Smooth muscle cell (in vitro differentiated cells): ENCODE data around the gene KNCN. TPM values are rescaled to one million over a fixed set of nuclear protein-coding genes. Genes with fewer than 3 reads are reported as not detected.

Source experiments
- DNase-seq: peaks from one replicate; lab custom pipeline; 2025; ENCODE audit not compliant: unreplicated experiment; lab: John Stamatoyannopoulos, UW
- H2AFZ ChIP-seq: fragments of 200-600 bp; sonication (generic); 2 replicates; pipeline ENCODE4 v1.6.0; 2016; ENCODE audit warnings: antibody characterized with exemption, low read depth, mild to moderate bottlenecking
- H3F3A ChIP-seq: fragments of 200-600 bp; sonication (generic); 2 replicates; pipeline ENCODE4 v1.6.0; 2017; ENCODE audit warnings: antibody characterized with exemption, low read depth
- H3K27ac ChIP-seq: fragments of 200-600 bp; sonication (generic); 2 replicates; pipeline ENCODE4 v1.5.1; 2016; ENCODE audit warnings: low read depth, mild to moderate bottlenecking
- H3K27me3 ChIP-seq: fragments of 200-600 bp; sonication (generic); 2 replicates; pipeline ENCODE4 v1.6.1; 2016; ENCODE audit warnings: low read depth, mild to moderate bottlenecking
- H3K36me3 ChIP-seq: fragments of 200-600 bp; sonication (generic); 2 replicates; pipeline ENCODE4 v1.5.1; 2016; ENCODE audit warnings: low read depth
- H3K4me1 ChIP-seq: fragments of 200-600 bp; sonication (generic); 2 replicates; pipeline ENCODE4 v1.5.1; 2016; ENCODE audit warnings: low read depth
- H3K4me2 ChIP-seq: fragments of 200-600 bp; sonication (generic); 2 replicates; pipeline ENCODE4 v1.6.0; 2016; ENCODE audit warnings: mild to moderate bottlenecking
- H3K4me3 ChIP-seq: fragments of 200-600 bp; sonication (generic); 2 replicates; pipeline ENCODE4 v1.5.1; 2016; ENCODE audit warnings: mild to moderate bottlenecking
- H3K79me2 ChIP-seq: fragments of 200-600 bp; sonication (generic); 2 replicates; pipeline ENCODE4 v1.6.0; 2016; ENCODE audit warnings: low read depth, mild to moderate bottlenecking
- H3K9ac ChIP-seq: fragments of 200-600 bp; sonication (generic); 2 replicates; pipeline ENCODE4 v1.6.0; 2016; ENCODE audit warnings: low read depth
- H3K9me3 ChIP-seq: fragments of 200-600 bp; sonication (generic); replicated peaks from 2 replicates; pipeline ENCODE4 v1.5.1; 2016; ENCODE audit warnings: low read depth
- H4K20me1 ChIP-seq: fragments of 200-600 bp; sonication (generic); 2 replicates; pipeline ENCODE4 v1.6.0; 2016; ENCODE audit warnings: low read depth
- WGBS: methylation state at CpG from one replicate; pipeline ENCODE4 v1.1.7; 2016; ENCODE audit warnings: low lambda C conversion rate; 5-methylcytosine and 5-hydroxymethylcytosine counted together
- polyA plus RNA-seq: library from polyadenylated mRNA; unstranded; fragments of >200 nt; fragmentation: Nextera tagmentation; extraction: Ambion mirVana; gene quantifications from 2 replicates; pipeline ENCODE4 v1.2.1, GENCODE V29; 2016
- total RNA-seq: library from RNA; depleted of rRNA; stranded (reverse); fragments of >200 nt; gene quantifications from 2 replicates; pipeline ENCODE4 v1.2.3, GENCODE V29; 2014
- TF ChIP-seq, protein P1 (sequence below): fragments of 200-600 bp; sonication (generic); IDR thresholded peaks from 2 replicates; pipeline ENCODE4 v1.5.1; 2017; ENCODE audit warnings: borderline replicate concordance, mild to moderate bottlenecking, antibody characterized with exemption; ENCODE audit not compliant: insufficient read depth, poor library complexity, severe bottlenecking

The KNCN gene
- total and polyA plus RNA-seq, 2 experiments from 2014 or later, result not detected

DNA sequence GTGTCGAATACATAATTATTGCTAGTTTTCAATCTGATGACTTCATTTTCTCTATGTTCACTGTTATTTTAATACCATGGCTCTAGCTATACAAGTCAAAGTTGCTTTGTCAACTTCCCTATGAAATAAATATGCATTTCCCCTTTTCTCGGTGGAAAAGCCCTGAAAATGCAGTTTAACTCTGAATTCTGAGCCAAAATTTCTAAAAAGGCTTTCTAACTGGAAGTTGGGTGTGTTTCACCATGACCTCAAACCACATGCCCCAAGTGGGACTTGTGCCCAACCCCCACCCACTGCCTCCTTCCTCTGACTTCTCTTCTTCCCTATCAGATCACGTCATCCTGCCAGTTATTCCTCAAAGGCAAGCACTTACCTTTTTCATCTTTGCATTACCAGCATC, 43.7 kb upstream of the KNCN start:
- no peak overlapping the region for H3K27ac ChIP-seq
- no peaks in the 10 kb centered on the region for H3F3A ChIP-seq
- H3K9ac ChIP-seq, result no peak overlapping the region
- H4K20me1 ChIP-seq, result peaks cover 25% of the 10 kb centered on the region
- no peaks in the 10 kb centered on the region for H3K27me3 ChIP-seq
- no peak overlapping the region for H3K4me3 ChIP-seq
- no peaks in the 10 kb centered on the region for H3K36me3 ChIP-seq
- no peak for DNase-seq
- H3K4me1 ChIP-seq, result no peaks in the 10 kb centered on the region
- no peaks in the 10 kb centered on the region for H3K79me2 ChIP-seq
- TF ChIP-seq, protein P1, sequence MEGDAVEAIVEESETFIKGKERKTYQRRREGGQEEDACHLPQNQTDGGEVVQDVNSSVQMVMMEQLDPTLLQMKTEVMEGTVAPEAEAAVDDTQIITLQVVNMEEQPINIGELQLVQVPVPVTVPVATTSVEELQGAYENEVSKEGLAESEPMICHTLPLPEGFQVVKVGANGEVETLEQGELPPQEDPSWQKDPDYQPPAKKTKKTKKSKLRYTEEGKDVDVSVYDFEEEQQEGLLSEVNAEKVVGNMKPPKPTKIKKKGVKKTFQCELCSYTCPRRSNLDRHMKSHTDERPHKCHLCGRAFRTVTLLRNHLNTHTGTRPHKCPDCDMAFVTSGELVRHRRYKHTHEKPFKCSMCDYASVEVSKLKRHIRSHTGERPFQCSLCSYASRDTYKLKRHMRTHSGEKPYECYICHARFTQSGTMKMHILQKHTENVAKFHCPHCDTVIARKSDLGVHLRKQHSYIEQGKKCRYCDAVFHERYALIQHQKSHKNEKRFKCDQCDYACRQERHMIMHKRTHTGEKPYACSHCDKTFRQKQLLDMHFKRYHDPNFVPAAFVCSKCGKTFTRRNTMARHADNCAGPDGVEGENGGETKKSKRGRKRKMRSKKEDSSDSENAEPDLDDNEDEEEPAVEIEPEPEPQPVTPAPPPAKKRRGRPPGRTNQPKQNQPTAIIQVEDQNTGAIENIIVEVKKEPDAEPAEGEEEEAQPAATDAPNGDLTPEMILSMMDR, result no peak
- no peaks in the 10 kb centered on the region for H3K9me3 ChIP-seq
- WGBS, result 93% methylated on average over 3 of the region's 3 CpGs
- no peak overlapping the region for H2AFZ ChIP-seq
- H3K4me2 ChIP-seq, result no peak overlapping the region

DNA sequence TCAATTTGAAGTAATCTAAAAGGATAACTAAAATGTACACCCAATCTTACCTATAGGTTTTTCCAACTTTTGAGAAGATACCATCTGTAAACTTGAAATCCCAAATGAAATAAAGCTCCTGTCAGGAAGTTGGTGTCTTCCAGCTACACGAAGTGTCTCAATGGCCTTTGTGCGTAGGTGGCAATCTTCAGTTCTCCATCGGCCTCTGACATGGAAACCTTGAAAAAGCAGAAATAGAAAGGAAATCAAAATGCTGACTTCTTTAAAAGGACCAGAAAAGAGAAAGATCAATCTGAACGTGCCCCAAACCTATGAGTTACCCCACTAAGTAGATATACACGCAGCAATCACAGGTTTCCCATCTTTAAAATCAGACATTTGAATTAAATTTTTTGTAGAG, 42.6 kb upstream of the KNCN start:
- no peaks in the 10 kb centered on the region for H3K36me3 ChIP-seq
- WGBS, result 99% methylated on average over 5 of the region's 5 CpGs
- no peak overlapping the region for H3K27ac ChIP-seq
- H3K27me3 ChIP-seq, result no peaks in the 10 kb centered on the region
- no peak overlapping the region for H3K4me2 ChIP-seq
- no peak overlapping the region for H3K9ac ChIP-seq
- no peak overlapping the region for H3K4me3 ChIP-seq
- no peak overlapping the region for H2AFZ ChIP-seq
- DNase-seq, result no peak
- H3F3A ChIP-seq, result no peaks in the 10 kb centered on the region
- H4K20me1 ChIP-seq, result peaks cover 25% of the 10 kb centered on the region
- TF ChIP-seq, protein P1, result no peak
- no peaks in the 10 kb centered on the region for H3K9me3 ChIP-seq
- H3K79me2 ChIP-seq, result no peaks in the 10 kb centered on the region
- H3K4me1 ChIP-seq, result no peaks in the 10 kb centered on the region

DNA sequence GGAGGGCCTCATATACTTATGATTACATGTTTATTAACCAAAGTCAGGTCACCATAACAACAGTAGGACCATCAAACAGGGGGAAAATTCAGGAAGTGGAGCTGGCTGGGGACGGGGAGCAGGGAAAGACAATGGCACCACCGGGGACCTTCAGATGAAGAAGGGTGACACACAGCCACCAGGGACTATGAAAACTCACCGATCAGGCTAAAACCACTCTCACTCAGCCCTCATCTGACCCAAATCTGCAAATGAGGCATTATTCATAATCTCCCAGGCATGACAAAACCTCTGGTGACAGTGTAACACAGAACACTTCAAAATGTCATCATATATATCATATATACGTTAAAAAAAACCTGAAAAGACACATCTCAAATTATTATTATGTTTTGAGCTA, 41.4 kb upstream of the KNCN start:
- Histone ChIP-seq H3K27me3 (no peaks in the 10 kb centered on the region), H2AFZ (no peak overlapping the region), H4K20me1 (peaks cover 25% of the 10 kb centered on the region), H3K79me2 (no peaks in the 10 kb centered on the region), H3K4me1 (no peaks in the 10 kb centered on the region), H3F3A (no peaks in the 10 kb centered on the region), H3K9ac (no peak overlapping the region), H3K27ac (no peak overlapping the region), H3K36me3 (no peaks in the 10 kb centered on the region), H3K4me2 (no peak overlapping the region), H3K4me3 (no peak overlapping the region), H3K9me3 (no peaks in the 10 kb centered on the region)
- WGBS, result 89% methylated on average over 4 of the region's 4 CpGs
- DNase-seq, result no peak
- TF ChIP-seq, protein P1, result no peak

DNA sequence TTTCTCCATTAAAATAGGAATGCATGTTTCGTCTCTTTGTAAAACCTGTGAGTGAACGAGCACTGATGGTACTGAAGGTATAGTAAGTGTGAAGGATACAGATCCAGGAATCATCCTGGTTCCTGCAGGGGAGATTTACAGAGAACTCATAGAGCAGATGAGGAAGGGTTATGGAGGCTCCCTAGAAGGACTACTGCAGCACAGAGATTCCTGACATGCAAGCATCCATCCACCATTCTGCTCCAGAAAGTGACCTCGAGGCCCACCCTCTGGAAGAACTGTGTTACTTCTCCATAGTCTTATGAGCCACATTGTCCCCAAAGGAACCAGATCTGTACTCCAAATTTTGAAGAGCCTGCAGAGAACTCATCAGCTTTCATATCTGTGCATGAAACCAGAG, 38.1 kb upstream of the KNCN start:
- no peaks in the 10 kb centered on the region for H3K4me1 ChIP-seq
- no peaks in the 10 kb centered on the region for H3K27me3 ChIP-seq
- H4K20me1 ChIP-seq, result peaks cover 6% of the 10 kb centered on the region
- H2AFZ ChIP-seq, result no peak overlapping the region
- no peak overlapping the region for H3K27ac ChIP-seq
- 97% methylated on average over 3 of the region's 3 CpGs for WGBS
- no peak overlapping the region for H3K4me2 ChIP-seq
- no peaks in the 10 kb centered on the region for H3K9me3 ChIP-seq
- TF ChIP-seq, protein P1, result no peak
- no peak for DNase-seq
- no peak overlapping the region for H3K9ac ChIP-seq
- no peaks in the 10 kb centered on the region for H3K36me3 ChIP-seq
- no peak overlapping the region for H3K4me3 ChIP-seq
- no peaks in the 10 kb centered on the region for H3F3A ChIP-seq
- H3K79me2 ChIP-seq, result no peaks in the 10 kb centered on the region
